HG03571 (cell line): ENCODE measurements around the gene ZNF444.
A peak's percentile ranks its signal among the peaks of the same experiment; 100 is the strongest.
"Not testable (repeated sequence)": the region's sequence is repeated elsewhere in the genome, so short reads cannot be mapped to it uniquely, and the experiment has no call there.

Experiments used
- ATAC-seq: cut with Tn5 transposase; IDR thresholded peaks from one replicate; pipeline ENCODE4 v1.9.1; 2021; ENCODE audit not compliant: unreplicated experiment

Gene ZNF444

DNA sequence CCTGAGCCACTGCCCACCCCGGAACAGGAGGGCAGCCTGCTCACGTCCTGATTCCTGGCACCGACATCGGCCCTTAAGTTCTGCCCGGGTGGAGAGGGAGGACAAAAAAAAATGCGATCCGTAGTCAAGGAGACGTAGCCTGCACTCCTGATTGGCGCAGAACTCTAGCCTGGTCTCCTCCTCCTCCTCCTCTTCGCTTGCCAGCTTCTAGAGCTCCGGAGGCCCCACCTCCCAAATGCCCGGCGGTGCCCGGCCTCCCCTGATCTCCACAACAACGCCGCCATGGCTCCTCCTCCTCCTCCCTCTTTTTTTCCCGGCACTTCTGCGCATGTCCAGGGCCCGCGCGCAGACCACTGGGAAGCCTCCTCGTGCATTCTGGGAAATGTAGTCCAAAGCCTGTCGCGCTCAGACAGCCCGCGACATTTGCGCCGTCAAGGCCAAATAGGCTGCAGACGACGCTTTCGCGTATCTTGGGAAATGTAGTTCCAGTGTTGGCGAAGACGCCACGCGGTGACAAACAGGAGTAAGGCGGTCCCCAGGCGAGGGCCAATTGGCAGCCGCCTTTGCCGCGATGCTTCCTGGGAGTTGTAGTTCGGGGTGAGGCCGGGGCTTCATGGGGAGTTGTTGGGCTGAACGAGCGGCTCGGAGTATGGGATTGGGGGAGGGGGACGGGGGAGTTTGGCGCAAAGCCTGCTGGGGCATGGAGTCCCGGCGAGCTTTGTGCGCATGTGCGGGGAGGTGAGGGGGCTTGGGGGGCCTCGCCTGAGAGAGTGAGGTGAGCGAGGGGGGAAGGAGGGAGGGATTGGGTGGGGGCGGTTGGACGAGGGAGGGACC, at the start of gene ZNF444:
Gene ZNF444, plus strand, starts transcription at position 705 of the 834 bp plus-strand sequence. CDS start 5,625 bp downstream, outside the sequence.
- ATAC-seq = peak; percentile 87

DNA sequence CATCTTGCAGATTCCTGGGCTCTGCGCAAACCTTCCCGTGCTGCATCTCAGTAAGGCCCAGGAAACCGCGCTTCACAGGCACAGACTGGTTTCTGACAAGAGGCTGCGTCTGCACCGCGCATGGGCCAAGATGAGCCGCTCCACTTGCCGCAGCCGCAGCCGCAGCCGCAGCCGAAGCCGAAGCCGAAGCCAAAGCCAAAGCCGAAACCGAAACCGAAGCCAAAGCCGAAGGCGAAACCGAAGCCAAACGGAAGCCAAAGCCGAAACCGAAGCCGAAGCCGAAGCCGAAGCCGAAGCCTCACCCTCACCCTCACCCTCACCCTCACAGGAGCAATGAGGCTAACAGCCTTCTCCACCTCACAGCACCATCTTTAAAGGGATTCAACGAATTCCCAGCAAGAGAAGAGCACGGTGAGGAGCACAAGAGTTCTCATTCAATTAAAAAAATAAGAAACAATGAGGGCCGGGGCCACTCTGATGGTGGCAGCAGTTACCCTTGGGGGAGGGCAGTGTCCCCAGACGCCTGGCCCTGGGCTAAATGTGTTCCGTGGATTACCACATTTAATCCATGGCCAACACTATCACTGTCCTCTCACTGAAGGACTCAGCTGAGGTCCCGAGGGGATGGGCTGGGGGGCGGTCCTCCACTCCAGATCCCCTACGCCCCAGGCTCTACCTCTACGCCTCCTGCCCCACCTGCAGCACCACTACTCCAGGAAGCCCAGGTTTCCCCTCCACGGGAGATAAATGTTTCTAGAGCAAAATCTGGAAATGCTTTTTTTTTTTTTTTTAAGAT, 49.1 kb upstream of the ZNF444 start:
- no peak for ATAC-seq

DNA sequence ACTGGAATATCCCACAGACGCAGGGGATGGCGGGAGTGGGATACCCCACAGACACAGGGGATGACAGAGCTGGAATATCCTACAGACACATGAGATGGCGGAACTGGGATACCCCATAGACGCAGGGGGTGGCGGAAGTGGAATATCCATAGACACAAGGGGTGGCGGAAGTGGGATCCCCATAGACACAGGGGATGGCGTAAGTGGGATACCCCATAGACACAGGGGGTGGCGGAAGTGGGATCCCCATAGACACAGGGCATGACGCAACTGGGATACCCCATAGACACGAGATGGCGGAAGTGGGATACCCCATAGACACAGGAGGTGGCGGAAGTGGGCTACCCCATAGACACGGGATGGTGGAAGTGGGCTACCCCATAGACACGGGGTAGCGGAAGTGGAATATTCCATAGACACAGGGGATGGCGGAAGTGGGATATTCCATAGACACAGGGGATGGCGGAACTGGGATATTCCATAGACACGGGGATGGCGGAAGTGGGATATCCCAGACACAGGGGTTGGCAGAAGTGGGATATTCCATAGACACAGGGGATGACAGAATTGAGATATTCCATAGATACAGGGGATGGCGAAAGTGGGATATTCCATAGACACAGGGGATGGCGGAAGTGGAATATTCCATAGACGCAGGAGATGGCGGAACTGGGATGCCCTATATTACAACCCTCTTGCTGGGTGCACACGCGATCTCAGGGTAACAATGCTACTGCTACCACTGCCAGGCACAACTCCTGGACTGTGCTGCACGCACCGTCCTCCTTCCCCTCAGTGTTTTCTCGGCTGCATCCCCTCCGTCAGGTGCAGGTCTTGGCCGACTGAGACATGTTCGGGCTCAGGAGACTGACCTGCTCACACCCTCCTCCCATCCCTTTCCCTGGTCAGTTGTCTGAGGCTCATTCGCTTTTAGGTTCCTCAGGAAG, 48.1 kb upstream of the ZNF444 start:
- no peak for ATAC-seq

GRCh38 chr19:56094449-56094848, 46.6 kb upstream of the ZNF444 start:
- ATAC-seq = no peak

GRCh38 chr19:56096665-56097064, 44.4 kb upstream of the ZNF444 start:
- ATAC-seq = no peak

- no peak for ATAC-seq
These were observed 43.8 kb upstream of the ZNF444 start for GRCh38 chr19:56097306-56097705.

DNA sequence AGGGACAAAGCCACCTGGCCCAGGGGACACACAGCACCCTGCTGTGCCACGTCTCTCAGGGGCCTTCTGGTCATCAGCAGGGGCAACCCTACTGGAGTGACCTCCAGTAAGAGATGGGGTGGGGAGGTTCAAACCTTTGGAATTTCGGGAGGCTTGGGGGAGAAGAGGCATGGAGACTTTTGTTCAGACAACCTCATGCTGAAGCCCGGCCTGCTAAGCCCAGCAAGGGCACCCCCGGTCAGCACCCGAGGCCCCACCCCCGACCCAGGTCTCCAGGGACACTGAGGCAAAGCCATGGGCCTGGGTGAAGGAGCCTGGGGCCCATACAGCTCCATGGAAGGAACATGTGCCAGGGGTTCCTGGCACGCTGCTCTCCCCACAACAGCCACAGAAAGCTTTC, 43.3 kb upstream of the ZNF444 start:
- ATAC-seq = no peak

- not testable (repeated sequence) for ATAC-seq
These were observed 42.9 kb upstream of the ZNF444 start for GRCh38 chr19:56098237-56098636.

GRCh38 chr19:56098731-56099568, 42.1 kb upstream of the ZNF444 start:
- ATAC-seq = no peak

GRCh38 chr19:56099638-56100539, 41.2 kb upstream of the ZNF444 start:
- ATAC-seq = no peak

DNA sequence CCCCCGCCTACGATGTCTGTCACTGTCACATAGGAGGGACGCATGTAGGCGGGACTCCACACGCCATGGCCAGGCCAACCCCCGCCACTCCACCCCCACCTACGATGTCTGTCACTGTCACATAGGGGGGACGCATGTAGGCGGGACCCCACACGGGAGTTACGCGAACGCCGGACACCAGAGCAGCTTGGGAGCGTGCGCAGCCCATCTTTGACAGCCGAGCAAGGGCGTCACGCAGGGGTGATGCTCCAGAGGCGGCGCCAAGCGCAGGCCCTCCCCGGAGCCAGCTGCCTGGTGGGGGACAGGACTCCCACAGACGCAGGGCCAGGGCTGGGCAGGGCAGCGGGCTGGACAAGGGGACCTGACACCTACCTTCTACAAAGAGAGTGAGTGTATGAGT, 40.0 kb upstream of the ZNF444 start:
- no peak for ATAC-seq

DNA sequence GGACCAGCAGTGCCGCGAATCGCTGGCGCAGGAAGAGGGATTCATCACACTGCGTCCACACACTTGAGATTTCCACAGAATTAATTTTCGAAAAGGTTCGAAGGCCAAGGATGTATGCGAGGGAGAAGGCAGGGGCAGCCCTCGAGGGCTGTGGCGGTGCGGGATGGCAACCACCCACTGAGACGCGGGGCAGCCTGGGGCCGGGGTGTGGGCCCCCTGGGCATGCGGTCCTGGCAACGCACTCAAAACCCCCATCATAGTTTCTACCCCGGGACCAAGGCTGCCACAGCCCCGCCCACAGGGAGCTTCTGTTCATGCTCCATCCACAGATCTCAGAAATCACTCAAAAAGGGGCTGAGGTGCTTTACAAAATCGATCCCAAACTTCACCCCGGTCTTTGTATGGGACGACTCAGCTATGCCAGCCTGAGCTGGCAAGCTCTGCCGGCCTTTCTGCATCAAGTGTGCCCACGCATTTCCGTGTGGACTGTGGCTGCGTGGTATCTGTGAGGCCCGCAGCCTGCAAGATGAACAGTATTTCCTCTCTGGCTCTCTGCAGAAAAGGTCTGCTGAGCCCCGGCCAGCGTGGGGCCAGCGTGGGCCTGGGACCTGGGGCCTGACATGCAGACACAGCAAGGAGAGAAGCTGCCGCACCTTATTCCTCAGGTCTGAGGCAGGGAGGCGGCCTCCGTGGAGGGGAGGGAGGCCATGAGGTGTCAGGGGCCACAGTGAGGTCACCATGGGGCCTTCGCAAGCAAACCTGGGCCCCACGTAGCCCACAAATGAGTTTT, 39.1 kb upstream of the ZNF444 start:
- ATAC-seq = no peak

- no peak for ATAC-seq
These were observed 38.0 kb upstream of the ZNF444 start for GRCh38 chr19:56103027-56103614.

DNA sequence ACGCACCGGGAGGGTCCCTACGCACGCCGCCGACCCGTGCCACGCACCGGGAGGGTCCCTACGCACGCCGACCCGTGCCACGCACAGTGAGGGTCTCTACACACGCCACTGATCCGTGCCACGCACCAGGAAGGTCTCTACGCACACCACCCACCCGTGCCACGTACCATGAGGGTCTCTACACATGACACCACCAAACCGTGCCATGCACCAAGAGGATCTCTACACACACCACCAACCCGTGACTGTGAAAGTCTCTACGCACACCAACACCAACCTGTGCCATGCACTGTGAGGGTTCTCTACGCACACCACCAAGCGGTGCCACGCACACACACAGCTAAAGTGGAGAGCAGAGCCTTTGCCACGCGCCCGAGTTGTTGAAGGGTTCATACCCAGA, 36.7 kb upstream of the ZNF444 start:
- no peak for ATAC-seq

DNA sequence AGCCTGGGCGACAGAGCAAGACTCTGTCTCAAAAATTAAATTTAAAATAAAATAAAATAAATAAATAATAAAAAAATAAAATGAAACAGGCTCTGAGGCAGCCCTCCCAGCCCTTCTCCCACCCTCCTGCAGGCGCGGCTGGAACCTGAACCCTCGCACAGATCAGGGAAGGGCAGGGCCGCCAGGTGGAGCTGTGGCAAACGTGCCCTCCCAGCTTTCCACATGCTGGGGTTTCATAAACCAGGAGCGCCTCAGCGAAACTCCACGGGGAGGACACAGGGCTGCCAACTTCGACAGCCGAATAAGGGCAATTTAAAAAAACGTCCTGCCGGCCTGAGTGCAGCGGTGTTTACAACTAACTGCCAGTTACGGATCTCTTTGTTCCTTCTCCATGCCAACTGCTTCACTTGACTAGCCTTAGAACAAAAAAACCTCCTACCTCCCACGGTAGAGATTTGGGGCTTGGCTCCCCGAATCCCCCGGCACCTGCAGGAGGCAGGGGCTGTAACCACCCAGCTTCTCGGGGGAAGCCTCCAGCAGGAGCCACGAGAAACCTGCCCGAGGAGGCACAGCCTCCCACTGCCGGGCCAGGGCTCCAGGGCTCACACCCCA, 35.9 kb upstream of the ZNF444 start:
- no peak for ATAC-seq

DNA sequence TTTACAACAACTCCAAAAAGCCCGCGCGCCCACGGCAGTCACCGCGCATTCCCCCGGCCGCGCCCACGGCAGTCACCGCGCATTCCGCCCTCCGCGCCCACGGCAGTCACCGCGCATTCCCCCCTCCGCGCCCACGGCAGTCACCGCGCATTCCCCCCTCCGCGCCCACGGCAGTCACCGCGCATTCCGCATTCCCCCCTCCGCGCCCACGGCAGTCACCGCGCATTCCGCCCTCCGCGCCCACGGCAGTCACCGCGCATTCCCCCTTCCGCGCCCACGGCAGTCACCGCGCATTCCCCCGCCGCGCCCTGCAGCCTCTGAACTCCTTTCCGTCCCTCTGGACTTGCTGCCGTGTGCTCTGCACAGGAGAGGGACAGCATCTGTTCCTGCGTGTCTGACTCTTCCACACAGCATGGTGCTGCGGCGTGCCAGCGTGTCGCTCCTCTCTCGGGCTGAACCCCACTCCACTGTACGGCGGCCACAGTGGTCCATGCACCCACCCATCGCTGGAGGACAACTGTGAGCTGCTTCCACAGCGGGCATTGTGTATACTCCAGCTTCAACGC, 35.2 kb upstream of the ZNF444 start:
- not testable (repeated sequence) for ATAC-seq

DNA sequence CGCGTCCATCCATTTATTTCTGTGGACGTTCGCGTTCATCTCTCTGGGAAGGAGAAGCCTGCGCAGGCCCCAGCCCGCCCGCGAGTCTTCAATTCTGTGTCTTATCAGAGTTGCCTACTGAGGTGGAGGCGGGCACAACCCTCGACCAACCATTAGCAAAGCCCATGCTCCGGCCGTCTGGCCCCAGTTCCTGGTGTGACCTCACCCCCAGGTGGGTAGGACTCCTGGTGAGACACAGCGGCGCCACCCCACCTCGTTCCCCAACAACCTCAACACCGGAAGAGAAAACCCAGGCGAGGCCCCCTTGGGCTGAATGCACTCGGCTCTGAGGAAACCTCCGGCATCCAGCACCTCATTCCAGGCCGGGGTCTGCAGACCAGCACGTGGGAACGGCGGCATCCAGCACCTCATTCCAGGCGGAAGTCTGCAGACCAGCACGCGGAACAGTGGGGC, 34.7 kb upstream of the ZNF444 start:
- no peak for ATAC-seq
